DND-41 (cell line): ENCODE measurements around the gene DMAP1.

Experiments used
- EZH2 ChIP-seq: IDR thresholded peaks from 3 replicates; pipeline ENCODE4 v1.6.1; 2012; ENCODE audit warnings: borderline replicate concordance, low read depth, mild to moderate bottlenecking, moderate library complexity, low read length, inconsistent platforms; ENCODE audit not compliant: severe bottlenecking
- TF ChIP-seq, protein P1 (sequence below): IDR thresholded peaks from 2 replicates; pipeline ENCODE4 v1.5.1; 2012; ENCODE audit warnings: borderline replicate concordance, low read length, moderate library complexity, mild to moderate bottlenecking; ENCODE audit not compliant: poor library complexity, severe bottlenecking; ENCODE audit errors: extremely low read depth

DNA sequence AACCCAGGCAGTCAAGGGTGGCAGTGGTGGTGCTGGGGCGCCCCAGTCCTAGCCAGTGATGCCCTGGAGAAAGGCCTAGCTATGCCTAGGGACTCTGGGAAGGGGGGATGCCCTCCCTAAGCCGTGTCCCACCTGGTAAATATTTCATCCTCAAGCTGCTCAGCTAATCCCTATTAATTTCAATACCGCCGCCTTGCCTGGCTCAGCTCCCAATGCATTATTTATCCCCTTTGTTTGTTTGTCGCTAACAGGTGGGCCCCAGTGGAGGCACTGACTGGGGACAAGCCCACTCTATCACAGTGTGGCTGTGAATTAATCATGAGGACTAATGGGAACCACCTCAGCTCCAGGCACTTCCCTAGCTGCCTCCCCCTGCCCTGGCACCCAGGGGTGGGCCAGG is 22.5 kb downstream of the DMAP1 start:
- TF ChIP-seq, protein P1, sequence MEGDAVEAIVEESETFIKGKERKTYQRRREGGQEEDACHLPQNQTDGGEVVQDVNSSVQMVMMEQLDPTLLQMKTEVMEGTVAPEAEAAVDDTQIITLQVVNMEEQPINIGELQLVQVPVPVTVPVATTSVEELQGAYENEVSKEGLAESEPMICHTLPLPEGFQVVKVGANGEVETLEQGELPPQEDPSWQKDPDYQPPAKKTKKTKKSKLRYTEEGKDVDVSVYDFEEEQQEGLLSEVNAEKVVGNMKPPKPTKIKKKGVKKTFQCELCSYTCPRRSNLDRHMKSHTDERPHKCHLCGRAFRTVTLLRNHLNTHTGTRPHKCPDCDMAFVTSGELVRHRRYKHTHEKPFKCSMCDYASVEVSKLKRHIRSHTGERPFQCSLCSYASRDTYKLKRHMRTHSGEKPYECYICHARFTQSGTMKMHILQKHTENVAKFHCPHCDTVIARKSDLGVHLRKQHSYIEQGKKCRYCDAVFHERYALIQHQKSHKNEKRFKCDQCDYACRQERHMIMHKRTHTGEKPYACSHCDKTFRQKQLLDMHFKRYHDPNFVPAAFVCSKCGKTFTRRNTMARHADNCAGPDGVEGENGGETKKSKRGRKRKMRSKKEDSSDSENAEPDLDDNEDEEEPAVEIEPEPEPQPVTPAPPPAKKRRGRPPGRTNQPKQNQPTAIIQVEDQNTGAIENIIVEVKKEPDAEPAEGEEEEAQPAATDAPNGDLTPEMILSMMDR: no peak
- no peak for TF ChIP-seq EZH2
